CD4-positive, alpha-beta T cell treated with Interleukin-15 for 1 hour (primary cell): ENCODE data around the gene HNMT.
A peak's percentile ranks its signal among the peaks of the same experiment; 100 is the strongest.
"Not testable (repeated sequence)": the region's sequence is repeated elsewhere in the genome, so short reads cannot be mapped to it uniquely, and the experiment has no call there.

Experiments
- DNase-seq: peaks from one replicate; pipeline ENCODE4 v3.0.0-alpha.2; 2020

HNMT gene

GRCh38 chr2:138016351-138017087 is 52.2 kb downstream of the HNMT start:
- no peak for DNase-seq

GRCh38 chr2:138017824-138018223 is 53.6 kb downstream of the HNMT start:
- no peak for DNase-seq

- DNase-seq = no peak
These were observed 54.8 kb downstream of the HNMT start for GRCh38 chr2:138018866-138019688.

- DNase-seq = no peak
These were observed 56.2 kb downstream of the HNMT start for GRCh38 chr2:138020432-138020831.

- no peak for DNase-seq
These were observed 56.9 kb downstream of the HNMT start for GRCh38 chr2:138021154-138021553.

GRCh38 chr2:138023298-138023697 is 59.0 kb downstream of the HNMT start:
- no peak for DNase-seq

- DNase-seq = no peak
These were observed 59.7 kb downstream of the HNMT start for GRCh38 chr2:138023976-138024375.

- DNase-seq = no peak
These were observed 62.1 kb downstream of the HNMT start for GRCh38 chr2:138026111-138027020.

GRCh38 chr2:138028538-138028937 is 64.3 kb downstream of the HNMT start:
- peak; percentile 30 for DNase-seq

GRCh38 chr2:138029276-138029675 is 65.0 kb downstream of the HNMT start:
- no peak for DNase-seq

GRCh38 chr2:138030459-138030858 is 66.2 kb downstream of the HNMT start:
- DNase-seq = no peak

GRCh38 chr2:138032334-138032733 is 68.1 kb downstream of the HNMT start:
- no peak for DNase-seq

- DNase-seq = no peak
These were observed 70.3 kb downstream of the HNMT start for GRCh38 chr2:138034536-138034935.

GRCh38 chr2:138035608-138036217 is 71.4 kb downstream of the HNMT start:
- no peak for DNase-seq

GRCh38 chr2:138036522-138036921 is 72.2 kb downstream of the HNMT start:
- no peak for DNase-seq

- DNase-seq = no peak
These were observed 72.8 kb downstream of the HNMT start for GRCh38 chr2:138037090-138037489.

GRCh38 chr2:138040616-138041015 is 76.3 kb downstream of the HNMT start:
- DNase-seq = no peak

- no peak for DNase-seq
These were observed 78.0 kb downstream of the HNMT start for GRCh38 chr2:138042311-138042710.

GRCh38 chr2:138043588-138043987 is 79.3 kb downstream of the HNMT start:
- not testable (repeated sequence) for DNase-seq

- DNase-seq = no peak
These were observed 94.2 kb downstream of the HNMT start for GRCh38 chr2:138058427-138058826.

- DNase-seq = no peak
These were observed 95.4 kb downstream of the HNMT start for GRCh38 chr2:138059487-138060300.

- peak; percentile 32 for DNase-seq
These were observed 96.0 kb downstream of the HNMT start for GRCh38 chr2:138060301-138060635.
